ENCODE results near the gene OSBP2.
"Not testable (repeated sequence)": the region's sequence is repeated elsewhere in the genome, so short reads cannot be mapped to it uniquely, and the experiment has no call there.

The OSBP2 gene
- total RNA-seq: 1.2 to 2.9 (median 1.8) reads per million in 4 donors

- peak in 4 of 5 donors; percentile 8 to 38 (median 16) for DNase-seq
Observed at GRCh38 chr22:30694640-30695350, at the start of gene OSBP2. Gene OSBP2 (plus strand): TSS chr22:30694874. CDS start chr22:30694910, 36 bp downstream.

GRCh38 chr22:30646518-30647160, 48.0 kb upstream of the OSBP2 start:
- no peak for DNase-seq

- no peak for DNase-seq
Observed at GRCh38 chr22:30647536-30647935, 47.1 kb upstream of the OSBP2 start.

- DNase-seq: no peak
Observed at GRCh38 chr22:30648825-30649224, 45.8 kb upstream of the OSBP2 start.

GRCh38 chr22:30649430-30650007, 45.2 kb upstream of the OSBP2 start:
- peak in 4 of 5 donors; percentile 19 to 83 (median 34) for DNase-seq

- no peak for DNase-seq
Observed at GRCh38 chr22:30650508-30651116, 44.1 kb upstream of the OSBP2 start.

- no peak for DNase-seq
Observed at GRCh38 chr22:30652852-30653251, 41.8 kb upstream of the OSBP2 start.

GRCh38 chr22:30654361-30654760, 40.3 kb upstream of the OSBP2 start:
- no peak for DNase-seq

GRCh38 chr22:30655532-30655931, 39.1 kb upstream of the OSBP2 start:
- DNase-seq: no peak

GRCh38 chr22:30662040-30662439, 32.6 kb upstream of the OSBP2 start:
- no peak for DNase-seq

GRCh38 chr22:30664798-30665197, 29.9 kb upstream of the OSBP2 start:
- DNase-seq: no peak

GRCh38 chr22:30665266-30665665, 29.4 kb upstream of the OSBP2 start:
- DNase-seq: no peak

GRCh38 chr22:30665786-30666185, 28.9 kb upstream of the OSBP2 start:
- DNase-seq: no peak

- DNase-seq: no peak
Observed at GRCh38 chr22:30667107-30667493, 27.6 kb upstream of the OSBP2 start.

GRCh38 chr22:30667494-30668385, 26.9 kb upstream of the OSBP2 start, which contains the start of gene DUSP18:
Gene DUSP18 (minus strand): TSS chr22:30667875. CDS start chr22:30664003, 3,872 bp downstream.
- peak; percentile 86 to 92 (median 90) for DNase-seq

- no peak for DNase-seq
Observed at GRCh38 chr22:30668386-30668710, 26.3 kb upstream of the OSBP2 start.

- DNase-seq: no peak
Observed at GRCh38 chr22:30671071-30671470, 23.6 kb upstream of the OSBP2 start.

GRCh38 chr22:30673136-30673535, 21.5 kb upstream of the OSBP2 start:
- DNase-seq: no peak

GRCh38 chr22:30674482-30674881, 20.2 kb upstream of the OSBP2 start:
- DNase-seq: no peak

- DNase-seq: no peak
Observed at GRCh38 chr22:30675436-30675835, 19.2 kb upstream of the OSBP2 start.

GRCh38 chr22:30676565-30676964, 18.1 kb upstream of the OSBP2 start:
- DNase-seq: not testable (repeated sequence)

- not testable (repeated sequence) for DNase-seq
Observed at GRCh38 chr22:30679895-30680690, 14.6 kb upstream of the OSBP2 start.

All from T-helper 1 cell (primary cell).